GM12878 (cell line): Measurements from ENCODE around the gene PKN3.

ENCODE experiments used
- CTCF ChIP-seq, 3 experiments: IDR thresholded peaks in 2 of 3; conservative IDR thresholded peaks in 1 of 3; 2 replicates each; pipeline ENCODE4 v1.5.1; 2011; ENCODE audit warnings: low read depth in 3 of 3, low read length in 3 of 3, mild to moderate bottlenecking in 3 of 3, control low read depth in 2 of 3, moderate library complexity in 2 of 3, inconsistent platforms in 1 of 3, mixed read lengths in 1 of 3; ENCODE audit not compliant: control insufficient read depth in 2 of 3, insufficient read depth in 1 of 3; ENCODE audit errors: extremely low read depth in 1 of 3
- EZH2 ChIP-seq: IDR thresholded peaks from 2 replicates; pipeline ENCODE4 v1.6.1; 2012; ENCODE audit warnings: low read depth, mild to moderate bottlenecking, control low read depth, inconsistent platforms, low read length, borderline replicate concordance; ENCODE audit not compliant: control insufficient read depth
- MYB ChIP-seq: fragments of 150-350 bp; IDR thresholded peaks from 2 replicates; pipeline ENCODE4 v1.6.1; 2014; ENCODE audit warnings: mild to moderate bottlenecking, low read depth, low read length, borderline replicate concordance
- POLR2A ChIP-seq: IDR thresholded peaks from 2 replicates; pipeline ENCODE4 v1.6.1; 2011; ENCODE audit warnings: low read depth, mild to moderate bottlenecking, low read length
- TBL1XR1 ChIP-seq: IDR thresholded peaks from 2 replicates; pipeline ENCODE4 v1.6.1; 2012; ENCODE audit warnings: low read depth, low read length, improper control_type of control experiment
- TF ChIP-seq, protein P1 (sequence below): IDR thresholded peaks from 2 replicates; pipeline ENCODE4 v1.6.1; 2012; ENCODE audit warnings: low read depth, low read length, improper control_type of control experiment

GRCh38 chr9:128685636-128686489 is 16.4 kb upstream of the PKN3 start:
- TF ChIP-seq, protein P1, sequence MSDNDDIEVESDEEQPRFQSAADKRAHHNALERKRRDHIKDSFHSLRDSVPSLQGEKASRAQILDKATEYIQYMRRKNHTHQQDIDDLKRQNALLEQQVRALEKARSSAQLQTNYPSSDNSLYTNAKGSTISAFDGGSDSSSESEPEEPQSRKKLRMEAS = no peak
- TF ChIP-seq EZH2 (no peak), TBL1XR1 (no peak), POLR2A (peak; percentile 64), MYB (no peak), CTCF (IDR thresholded peaks at IDR 0.05 in 2 of 3, conservative IDR thresholded peaks at IDR 0.05 in 1 of 3; ENCODE audit: control insufficient read depth in 2 of 3, extremely low read depth in 1 of 3, insufficient read depth in 1 of 3, low read depth in 3 of 3, low read length in 3 of 3) (no peak)
